Colonic mucosa (tissue), 4 donors: ENCODE data around the gene JMY. TPM values are rescaled to one million over a fixed set of nuclear protein-coding genes. Genes with fewer than 3 reads are reported as not detected.

Experiments
- DNase-seq: peaks from one replicate; pipeline ENCODE4 v3.0.0-alpha.2; 2020
- H3K27ac ChIP-seq: fragments of 200-600 bp; one replicate; pipeline ENCODE4 v1.8.0; 2021
- H3K27me3 ChIP-seq: fragments of 200-600 bp; one replicate; pipeline ENCODE4 v1.8.0; 2021
- H3K36me3 ChIP-seq: fragments of 200-600 bp; one replicate; pipeline ENCODE4 v1.8.0; 2021
- H3K4me1 ChIP-seq: fragments of 200-600 bp; one replicate; pipeline ENCODE4 v1.8.0; 2021; ENCODE audit warnings: mild to moderate bottlenecking
- H3K4me3 ChIP-seq: fragments of 200-600 bp; one replicate; pipeline ENCODE4 v1.8.0; 2021
- H3K9ac ChIP-seq, 2 donors: one replicate each; pipeline ENCODE4 v1.7.0; 2013; ENCODE audit warnings: control low read depth in 2 of 2, low read depth in 2 of 2, low read length in 2 of 2
- H3K9me3 ChIP-seq: fragments of 200-600 bp; one replicate; pipeline ENCODE4 v1.8.0; 2021
- intact Hi-C: fragments of 100-400 bp; cut with DNase I; formaldehyde crosslinking; loops from one replicate; pipeline ENCODE4 v1.14.1; 2022
- total RNA-seq, 2 donors: library from RNA; stranded (reverse); fragmentation: NEBNext Ultra II Directional in 1 of 2; extraction: Animal tissue kit (Norgen Biotek cat#: 25700) in 1 of 2; gene quantifications; one replicate each; pipeline ENCODE4 v1.2.1, GENCODE V29; 2021
- TF ChIP-seq, protein P1 (sequence below): fragments of 200-600 bp; IDR thresholded peaks from one replicate; pipeline ENCODE4 v1.8.0; 2022; ENCODE audit warnings: antibody characterized with exemption, mild to moderate bottlenecking
- donor health status: healthy.
- donor health status: DM: no; HTN: no; CAD: no.
- donor health status: DM: no; HTN: no; CAD: no.

Gene JMY
- total RNA-seq, 2 donors from 2014 or later: 4.7 to 8.0 TPM

DNA sequence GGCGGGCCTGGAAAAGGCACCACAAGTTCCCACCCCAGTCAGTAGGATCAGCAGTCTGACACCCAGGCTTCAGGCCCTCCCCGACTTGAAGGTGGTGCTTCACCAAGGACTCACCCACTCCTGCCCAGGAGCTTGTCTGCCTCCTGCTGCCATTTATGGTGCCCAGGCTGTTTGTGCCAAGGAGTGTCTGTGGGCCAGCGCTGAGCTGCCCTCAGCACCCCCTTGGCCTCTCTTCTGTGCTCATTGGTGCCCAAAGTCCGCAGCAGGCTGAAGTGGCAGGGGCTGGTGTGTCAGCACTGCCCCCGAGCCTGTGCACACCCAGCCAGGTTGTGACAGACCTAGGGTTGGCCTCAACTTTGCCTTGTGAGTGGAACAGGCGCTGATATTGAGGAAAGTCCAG is 23.5 kb downstream of the JMY start:
- Histone ChIP-seq H3K27me3 (no peaks in the 10 kb centered on the region), H3K27ac (no peak overlapping the region), H3K9ac (no peak overlapping the region), H3K36me3 (no peaks in the 10 kb centered on the region), H3K4me3 (no peak overlapping the region), H3K9me3 (no peaks in the 10 kb centered on the region), H3K4me1 (no peaks in the 10 kb centered on the region)
- DNase-seq: no peak
- TF ChIP-seq, protein P1, sequence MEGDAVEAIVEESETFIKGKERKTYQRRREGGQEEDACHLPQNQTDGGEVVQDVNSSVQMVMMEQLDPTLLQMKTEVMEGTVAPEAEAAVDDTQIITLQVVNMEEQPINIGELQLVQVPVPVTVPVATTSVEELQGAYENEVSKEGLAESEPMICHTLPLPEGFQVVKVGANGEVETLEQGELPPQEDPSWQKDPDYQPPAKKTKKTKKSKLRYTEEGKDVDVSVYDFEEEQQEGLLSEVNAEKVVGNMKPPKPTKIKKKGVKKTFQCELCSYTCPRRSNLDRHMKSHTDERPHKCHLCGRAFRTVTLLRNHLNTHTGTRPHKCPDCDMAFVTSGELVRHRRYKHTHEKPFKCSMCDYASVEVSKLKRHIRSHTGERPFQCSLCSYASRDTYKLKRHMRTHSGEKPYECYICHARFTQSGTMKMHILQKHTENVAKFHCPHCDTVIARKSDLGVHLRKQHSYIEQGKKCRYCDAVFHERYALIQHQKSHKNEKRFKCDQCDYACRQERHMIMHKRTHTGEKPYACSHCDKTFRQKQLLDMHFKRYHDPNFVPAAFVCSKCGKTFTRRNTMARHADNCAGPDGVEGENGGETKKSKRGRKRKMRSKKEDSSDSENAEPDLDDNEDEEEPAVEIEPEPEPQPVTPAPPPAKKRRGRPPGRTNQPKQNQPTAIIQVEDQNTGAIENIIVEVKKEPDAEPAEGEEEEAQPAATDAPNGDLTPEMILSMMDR: no peak
- intact Hi-C loops: no loop called here

DNA sequence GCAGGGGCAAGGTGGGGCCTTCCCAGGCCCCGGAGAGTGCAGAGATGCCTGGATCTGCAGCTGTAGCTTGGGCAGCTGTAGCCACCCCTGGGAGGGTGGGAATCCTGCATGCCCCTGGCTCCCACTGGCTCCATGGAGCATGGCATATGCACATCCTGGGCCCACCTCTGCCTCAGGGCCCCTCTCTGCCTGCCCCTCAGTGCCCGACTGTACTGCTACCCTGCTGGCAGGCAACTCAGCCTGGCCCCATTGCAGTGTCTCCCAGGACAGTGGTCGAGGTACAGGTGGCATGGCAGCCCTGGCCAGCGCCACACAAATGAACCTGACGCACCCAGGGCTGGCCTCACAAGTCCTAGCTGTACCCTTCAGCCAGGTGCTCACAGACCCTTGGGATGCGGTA is 23.9 kb downstream of the JMY start:
- TF ChIP-seq, protein P1: no peak
- H3K36me3 ChIP-seq: no peaks in the 10 kb centered on the region
- no peaks in the 10 kb centered on the region for H3K9me3 ChIP-seq
- no peaks in the 10 kb centered on the region for H3K4me1 ChIP-seq
- no peak overlapping the region for H3K9ac ChIP-seq
- no peak for DNase-seq
- intact Hi-C loops: no loop called here
- H3K27ac ChIP-seq: no peak overlapping the region
- no peaks in the 10 kb centered on the region for H3K27me3 ChIP-seq
- H3K4me3 ChIP-seq: no peak overlapping the region

DNA sequence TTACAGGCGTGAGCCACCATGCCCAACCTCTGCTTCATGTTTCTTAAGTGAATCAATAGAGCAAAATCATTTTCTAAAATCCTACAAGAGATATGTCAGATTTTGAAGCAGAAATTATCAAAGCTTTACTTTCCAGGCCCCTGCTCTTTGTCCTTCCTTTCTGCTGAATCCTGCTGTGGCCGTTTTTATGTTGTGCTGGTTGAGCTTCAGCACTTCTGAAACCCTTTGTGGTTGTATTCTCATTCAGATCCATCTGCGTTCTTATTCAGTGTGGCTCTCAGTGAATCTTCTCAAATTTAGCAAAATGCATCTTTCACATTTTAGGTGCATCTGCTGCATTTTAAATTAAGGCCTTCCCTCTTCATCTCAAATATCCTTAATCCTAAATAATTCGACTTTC is 26.0 kb downstream of the JMY start:
- H3K36me3 ChIP-seq: no peaks in the 10 kb centered on the region
- intact Hi-C loops: no loop called here

DNA sequence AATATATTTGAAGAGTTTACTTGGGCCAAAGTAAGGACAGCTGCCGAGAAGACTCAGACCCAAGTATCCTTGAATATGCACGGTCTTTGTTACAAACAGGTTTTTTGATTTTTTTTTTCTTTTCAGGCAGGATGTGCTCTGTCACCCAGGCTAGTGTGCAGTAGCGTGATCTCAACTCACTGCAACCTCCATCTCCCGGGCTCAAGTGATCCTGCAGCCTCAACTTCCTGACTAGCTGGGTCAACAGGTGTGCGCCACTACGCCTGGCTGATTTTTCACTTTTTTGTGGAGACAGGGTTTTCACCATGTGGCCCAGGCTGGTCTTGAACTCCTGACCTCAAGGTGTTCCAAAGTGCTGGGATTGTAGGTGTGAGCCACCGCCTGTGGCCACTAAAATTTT is 27.4 kb downstream of the JMY start:
- DNase-seq: no peak
- no peak overlapping the region for H3K9ac ChIP-seq
- no peak overlapping the region for H3K4me3 ChIP-seq
- H3K27me3 ChIP-seq: no peaks in the 10 kb centered on the region
- intact Hi-C loops: no loop called here
- no peaks in the 10 kb centered on the region for H3K4me1 ChIP-seq
- TF ChIP-seq, protein P1: no peak
- no peaks in the 10 kb centered on the region for H3K9me3 ChIP-seq
- no peaks in the 10 kb centered on the region for H3K36me3 ChIP-seq
- no peak overlapping the region for H3K27ac ChIP-seq

More for the DNA sequence above, 26.0 kb downstream of the JMY start:
- Histone ChIP-seq H3K27ac (no peak overlapping the region), H3K4me3 (no peak overlapping the region), H3K4me1 (no peaks in the 10 kb centered on the region), H3K9me3 (no peaks in the 10 kb centered on the region), H3K27me3 (no peaks in the 10 kb centered on the region), H3K9ac (no peak overlapping the region)
- TF ChIP-seq, protein P1: no peak
- no peak for DNase-seq

DNA sequence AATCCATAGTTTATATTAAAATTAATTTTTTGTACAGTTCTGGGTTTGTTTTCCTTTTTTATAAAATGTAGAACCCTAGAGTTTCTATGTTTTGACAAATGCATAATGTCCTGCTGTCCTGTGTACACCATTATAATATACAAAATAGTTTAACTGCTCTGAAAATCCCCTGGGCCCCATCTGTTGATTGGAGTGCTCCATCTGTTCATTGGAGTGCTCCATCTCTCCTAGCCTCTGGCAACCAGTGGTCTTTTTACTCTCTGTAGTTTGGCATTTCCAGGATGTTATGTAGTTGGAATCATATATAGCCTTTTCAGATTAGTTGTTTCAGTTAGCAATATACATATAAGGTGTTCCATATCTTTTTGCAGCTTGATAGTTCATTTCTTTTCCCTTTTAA is 31.2 kb downstream of the JMY start:
- DNase-seq: no peak
- Histone ChIP-seq H3K9ac (no peak overlapping the region), H3K9me3 (no peaks in the 10 kb centered on the region), H3K27me3 (no peaks in the 10 kb centered on the region), H3K4me3 (no peak overlapping the region), H3K27ac (no peak overlapping the region), H3K4me1 (no peaks in the 10 kb centered on the region), H3K36me3 (no peaks in the 10 kb centered on the region)
- intact Hi-C loops: no loop called here
- TF ChIP-seq, protein P1: no peak

DNA sequence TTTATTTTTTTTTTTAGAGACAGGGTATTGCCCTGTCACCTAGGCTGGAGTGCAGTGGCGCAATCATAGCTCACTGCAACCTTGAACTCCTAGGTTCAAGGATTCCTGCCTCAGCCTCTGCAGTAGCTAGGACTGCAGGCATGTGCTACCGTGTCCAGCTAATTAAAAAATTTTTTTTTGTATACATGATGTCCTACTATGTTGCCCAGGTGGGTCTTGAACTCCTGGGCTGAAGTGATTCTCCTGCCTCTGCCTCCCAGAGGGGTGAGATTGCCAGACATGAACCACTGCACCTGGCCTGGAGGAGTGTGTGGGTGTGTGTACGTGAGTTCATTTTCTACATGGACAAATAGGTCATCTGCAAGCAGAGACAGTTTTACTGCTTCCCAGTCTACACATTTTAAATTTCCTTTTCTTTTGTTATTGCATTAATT is 33.8 kb downstream of the JMY start:
- Histone ChIP-seq H3K9me3 (no peaks in the 10 kb centered on the region), H3K36me3 (no peaks in the 10 kb centered on the region), H3K27me3 (no peaks in the 10 kb centered on the region), H3K27ac (no peak overlapping the region), H3K9ac (no peak overlapping the region), H3K4me1 (no peaks in the 10 kb centered on the region), H3K4me3 (no peak overlapping the region)
- intact Hi-C loops: no loop called here
- TF ChIP-seq, protein P1: no peak
- DNase-seq: no peak
